Measurements from ENCODE around the gene UTS2R. TPM values are rescaled to one million over a fixed set of nuclear protein-coding genes. Genes with fewer than 3 reads are reported as not detected.

Gene UTS2R
- total RNA-seq, 2 experiments from 2014 or later, result not detected

GRCh38 chr17:82386881-82387704, 15.5 kb downstream of the UTS2R start:
- ChIA-PET POLR2A (interaction anchor here (0.6 kb wide), 1 partner anchor 553 kb away, joined by 5 read pairs; no protein-coding TSS in a partner anchor), CTCF (no interaction called here)
- peaks cover 17 to 20% of the 10 kb centered on the region in 2 experiments for H3K27me3 ChIP-seq (ENCODE audit: control insufficient read depth in 1 of 2, insufficient read depth in 2 of 2, low read length in 2 of 2)
- no peaks in the 10 kb centered on the region for H3K36me3 Mint-ChIP-seq (ENCODE audit: low read depth)
- no peaks in the 10 kb centered on the region for H3K36me3 ChIP-seq (ENCODE audit: insufficient read depth, low read length)
- H3K4me1 ChIP-seq (ENCODE audit: insufficient read depth, low read length), result peaks cover 10% of the 10 kb centered on the region
- no peaks in the 10 kb centered on the region for H3K9me3 Mint-ChIP-seq
- H3K4me1 Mint-ChIP-seq (ENCODE audit: low read depth), result no peaks in the 10 kb centered on the region
- no peak for ATAC-seq (ENCODE audit: poor library complexity)
- intact Hi-C loops (cut with DNase I, micrococcal nuclease), result no loop called here
- no peak overlapping the region for H3K4me3 Mint-ChIP-seq
- no peaks in the 10 kb centered on the region for H3K27me3 Mint-ChIP-seq
- no peak for TF ChIP-seq CTCF (IDR thresholded peaks at IDR 0.05)
- H3K27ac ChIP-seq (ENCODE audit: low read depth in 1 of 2, low read length in 2 of 2), result no peak overlapping the region
- no peak overlapping the region for H3K4me3 ChIP-seq (ENCODE audit: low read length)
- H3K9me3 ChIP-seq (ENCODE audit: control insufficient read depth in 1 of 2, insufficient read depth in 1 of 2, low read length in 2 of 2), result peaks cover 0 to 5% of the 10 kb centered on the region in 2 experiments
- no peak for DNase-seq
- H3K27ac Mint-ChIP-seq, result no peak overlapping the region

GRCh38 chr17:82387705-82388106, 16.1 kb downstream of the UTS2R start:
- no peak for TF ChIP-seq CTCF (IDR thresholded peaks at IDR 0.05)
- Histone ChIP-seq H3K27me3 (ENCODE audit: control insufficient read depth in 1 of 2, insufficient read depth in 2 of 2, low read length in 2 of 2) (peaks cover 17 to 20% of the 10 kb centered on the region in 2 experiments), H3K9me3 (ENCODE audit: control insufficient read depth in 1 of 2, insufficient read depth in 1 of 2, low read length in 2 of 2) (peaks cover 0 to 5% of the 10 kb centered on the region in 2 experiments), H3K4me1 (ENCODE audit: insufficient read depth, low read length) (peaks cover 10% of the 10 kb centered on the region), H3K36me3 (ENCODE audit: insufficient read depth, low read length) (peaks cover under 1% of the 10 kb centered on the region), H3K4me3 (ENCODE audit: low read length) (no peak overlapping the region), H3K27ac (ENCODE audit: low read depth in 1 of 2, low read length in 2 of 2) (no peak overlapping the region)
- H3K27me3 Mint-ChIP-seq, result no peaks in the 10 kb centered on the region
- no peak overlapping the region for H3K4me3 Mint-ChIP-seq
- no peaks in the 10 kb centered on the region for H3K9me3 Mint-ChIP-seq
- peaks cover 6% of the 10 kb centered on the region for H3K36me3 Mint-ChIP-seq (ENCODE audit: low read depth)
- DNase-seq, result no peak
- no peak for ATAC-seq (ENCODE audit: poor library complexity)
- POLR2A ChIA-PET, result no interaction called here
- H3K27ac Mint-ChIP-seq, result no peak overlapping the region
- H3K4me1 Mint-ChIP-seq (ENCODE audit: low read depth), result no peaks in the 10 kb centered on the region
- CTCF ChIA-PET, result no interaction called here
- intact Hi-C loops (cut with DNase I, micrococcal nuclease), result no loop called here

- peaks cover 17 to 20% of the 10 kb centered on the region in 2 experiments for H3K27me3 ChIP-seq (ENCODE audit: control insufficient read depth in 1 of 2, insufficient read depth in 2 of 2, low read length in 2 of 2)
- TF ChIP-seq CTCF (IDR thresholded peaks at IDR 0.05), result no peak
- ATAC-seq (ENCODE audit: poor library complexity) (no peak), DNase-seq (no peak)
- Mint-ChIP-seq H3K27me3 (no peaks in the 10 kb centered on the region), H3K4me1 (ENCODE audit: low read depth) (no peaks in the 10 kb centered on the region), H3K9me3 (no peaks in the 10 kb centered on the region), H3K27ac (no peak overlapping the region), H3K4me3 (no peak overlapping the region), H3K36me3 (ENCODE audit: low read depth) (peaks cover 13% of the 10 kb centered on the region)
- POLR2A ChIA-PET, result no interaction called here
- H3K36me3 ChIP-seq (ENCODE audit: insufficient read depth, low read length), result peaks cover 7% of the 10 kb centered on the region
- CTCF ChIA-PET, result no interaction called here
- H3K4me3 ChIP-seq (ENCODE audit: low read length), result no peak overlapping the region
- H3K27ac ChIP-seq (ENCODE audit: low read depth in 1 of 2, low read length in 2 of 2), result no peak overlapping the region
- H3K9me3 ChIP-seq (ENCODE audit: control insufficient read depth in 1 of 2, insufficient read depth in 1 of 2, low read length in 2 of 2), result peaks cover 0 to 5% of the 10 kb centered on the region in 2 experiments
- intact Hi-C loops (cut with DNase I, micrococcal nuclease), result no loop called here
- H3K4me1 ChIP-seq (ENCODE audit: insufficient read depth, low read length), result peaks cover 10% of the 10 kb centered on the region
Observed at GRCh38 chr17:82388223-82388921, 16.8 kb downstream of the UTS2R start.

All from CD4-positive, alpha-beta T cell (primary cell).